CD4-positive, alpha-beta T cell treated with Interleukin-6 at 100 ng/mL for 8 hours (primary cell): ENCODE measurements around the gene TAB2.

ENCODE experiments used
- DNase-seq: peaks from one replicate; pipeline ENCODE4 v3.0.0-alpha.2; 2020; ENCODE audit warnings: mixed read lengths, low spot score

The TAB2 gene

GRCh38 chr6:149317644-149318571, at the start of gene TAB2:
Gene TAB2, plus strand, starts transcription at chr6:149317712. Its CDS starts 52,286 bp downstream, at chr6:149369998.
- DNase-seq, result peak; percentile 68

- DNase-seq, result no peak
Measured at GRCh38 chr6:149268146-149268545, 49.4 kb upstream of the TAB2 start.

- DNase-seq, result no peak
Measured at GRCh38 chr6:149268768-149269167, 48.7 kb upstream of the TAB2 start.

GRCh38 chr6:149270616-149271015, 46.9 kb upstream of the TAB2 start:
- DNase-seq, result no peak

- DNase-seq, result peak; percentile 32
Measured at GRCh38 chr6:149271348-149272340, 45.9 kb upstream of the TAB2 start.

- DNase-seq, result no peak
Measured at GRCh38 chr6:149273318-149273717, 44.2 kb upstream of the TAB2 start.

GRCh38 chr6:149275621-149276020, 41.9 kb upstream of the TAB2 start:
- no peak for DNase-seq

- DNase-seq, result no peak
Measured at GRCh38 chr6:149277621-149278020, 39.9 kb upstream of the TAB2 start.

- DNase-seq, result no peak
Measured at GRCh38 chr6:149278997-149279396, 38.5 kb upstream of the TAB2 start.

GRCh38 chr6:149284904-149285303, 32.6 kb upstream of the TAB2 start:
- DNase-seq, result no peak

- no peak for DNase-seq
Measured at GRCh38 chr6:149285626-149286025, 31.9 kb upstream of the TAB2 start.

- no peak for DNase-seq
Measured at GRCh38 chr6:149286905-149287304, 30.6 kb upstream of the TAB2 start.

- no peak for DNase-seq
Measured at GRCh38 chr6:149289192-149289781, 28.2 kb upstream of the TAB2 start.

- no peak for DNase-seq
Measured at GRCh38 chr6:149289966-149290365, 27.5 kb upstream of the TAB2 start.

GRCh38 chr6:149293244-149293643, 24.3 kb upstream of the TAB2 start:
- no peak for DNase-seq

- no peak for DNase-seq
Measured at GRCh38 chr6:149300563-149300962, 16.9 kb upstream of the TAB2 start.

- no peak for DNase-seq
Measured at GRCh38 chr6:149302723-149303122, 14.8 kb upstream of the TAB2 start.

- no peak for DNase-seq
Measured at GRCh38 chr6:149303468-149303867, 14.0 kb upstream of the TAB2 start.

GRCh38 chr6:149305372-149305771, 12.1 kb upstream of the TAB2 start:
- DNase-seq, result no peak

- DNase-seq, result no peak
Measured at GRCh38 chr6:149306967-149307366, 10.5 kb upstream of the TAB2 start.

GRCh38 chr6:149311293-149311692, 6.2 kb upstream of the TAB2 start:
- DNase-seq, result no peak

- DNase-seq, result no peak
Measured at GRCh38 chr6:149311766-149312165, 5.7 kb upstream of the TAB2 start.
